ENCODE data around the gene PRRT1B.
A peak's percentile ranks its signal among the peaks of the same experiment; 100 is the strongest.
"Not testable (repeated sequence)": the region's sequence is repeated elsewhere in the genome, so short reads cannot be mapped to it uniquely, and the experiment has no call there.

The PRRT1B gene

GRCh38 chr9:131545003-131545785, at the start of gene PRRT1B:
Gene PRRT1B, plus strand, starts transcription at chr9:131545523. Its CDS starts 93 bp downstream, at chr9:131545616.
- H3K4me3 ChIP-seq (ENCODE audit: low read depth, low read length): no peak within 1 kb of the TSS
- no peak for DNase-seq (ENCODE audit: low read depth)

GRCh38 chr9:131495785-131496184, 49.5 kb upstream of the PRRT1B start:
- no peak overlapping the region for H3K4me3 ChIP-seq (ENCODE audit: low read depth, low read length)

GRCh38 chr9:131496844-131497405, 48.4 kb upstream of the PRRT1B start:
- DNase-seq (ENCODE audit: low read depth): no peak
- H3K4me3 ChIP-seq (ENCODE audit: low read depth, low read length): no peak overlapping the region

More at GRCh38 chr9:131495785-131496184, 49.5 kb upstream of the PRRT1B start:
- DNase-seq (ENCODE audit: low read depth): no peak

GRCh38 chr9:131499254-131499767, 46.0 kb upstream of the PRRT1B start:
- no peak for DNase-seq (ENCODE audit: low read depth)
- H3K4me3 ChIP-seq (ENCODE audit: low read depth, low read length): no peak overlapping the region

GRCh38 chr9:131500377-131500776, 44.9 kb upstream of the PRRT1B start:
- DNase-seq (ENCODE audit: low read depth): no peak
- H3K4me3 ChIP-seq (ENCODE audit: low read depth, low read length): no peak overlapping the region

GRCh38 chr9:131500939-131501541, 44.3 kb upstream of the PRRT1B start:
- H3K4me3 ChIP-seq (ENCODE audit: low read depth, low read length): no peak overlapping the region
- DNase-seq (ENCODE audit: low read depth): peak; percentile 61

- peak within 1 kb of the TSS; percentile 82 for H3K4me3 ChIP-seq (ENCODE audit: low read depth, low read length)
- peak; percentile 35 for DNase-seq (ENCODE audit: low read depth)
Observed at GRCh38 chr9:131502781-131503625, 42.3 kb upstream of the PRRT1B start, which contains the start of gene POMT1. Gene POMT1, plus strand, starts transcription at chr9:131502918. Its CDS starts 1,301 bp downstream, at chr9:131504219.

- H3K4me3 ChIP-seq (ENCODE audit: low read depth, low read length): peak overlapping the region; percentile 82
- DNase-seq (ENCODE audit: low read depth): no peak
Observed at GRCh38 chr9:131503626-131504465, 41.5 kb upstream of the PRRT1B start.

GRCh38 chr9:131505012-131505411, 40.3 kb upstream of the PRRT1B start:
- H3K4me3 ChIP-seq (ENCODE audit: low read depth, low read length): no peak overlapping the region
- no peak for DNase-seq (ENCODE audit: low read depth)

GRCh38 chr9:131511416-131511815, 33.9 kb upstream of the PRRT1B start:
- no peak for DNase-seq (ENCODE audit: low read depth)

GRCh38 chr9:131511880-131512279, 33.4 kb upstream of the PRRT1B start:
- no peak for DNase-seq (ENCODE audit: low read depth)
- no peak overlapping the region for H3K4me3 ChIP-seq (ENCODE audit: low read depth, low read length)

More at GRCh38 chr9:131511416-131511815, 33.9 kb upstream of the PRRT1B start:
- no peak overlapping the region for H3K4me3 ChIP-seq (ENCODE audit: low read depth, low read length)

- no peak overlapping the region for H3K4me3 ChIP-seq (ENCODE audit: low read depth, low read length)
- DNase-seq (ENCODE audit: low read depth): no peak
Observed at GRCh38 chr9:131513177-131513576, 32.1 kb upstream of the PRRT1B start.

GRCh38 chr9:131515559-131516031, 29.7 kb upstream of the PRRT1B start:
- not testable (repeated sequence) for DNase-seq (ENCODE audit: low read depth)

GRCh38 chr9:131516100-131516499, 29.2 kb upstream of the PRRT1B start:
- H3K4me3 ChIP-seq (ENCODE audit: low read depth, low read length): no peak overlapping the region

More at GRCh38 chr9:131515559-131516031, 29.7 kb upstream of the PRRT1B start:
- H3K4me3 ChIP-seq (ENCODE audit: low read depth, low read length): not testable (repeated sequence)

GRCh38 chr9:131516930-131517329, 28.4 kb upstream of the PRRT1B start:
- no peak overlapping the region for H3K4me3 ChIP-seq (ENCODE audit: low read depth, low read length)
- DNase-seq (ENCODE audit: low read depth): no peak

More at GRCh38 chr9:131516100-131516499, 29.2 kb upstream of the PRRT1B start:
- no peak for DNase-seq (ENCODE audit: low read depth)

GRCh38 chr9:131517761-131518190, 27.5 kb upstream of the PRRT1B start:
- H3K4me3 ChIP-seq (ENCODE audit: low read depth, low read length): no peak overlapping the region
- no peak for DNase-seq (ENCODE audit: low read depth)

- H3K4me3 ChIP-seq (ENCODE audit: low read depth, low read length): no peak overlapping the region
- no peak for DNase-seq (ENCODE audit: low read depth)
Observed at GRCh38 chr9:131518553-131518952, 26.8 kb upstream of the PRRT1B start.

GRCh38 chr9:131520503-131520902, 24.8 kb upstream of the PRRT1B start:
- DNase-seq (ENCODE audit: low read depth): no peak
- no peak overlapping the region for H3K4me3 ChIP-seq (ENCODE audit: low read depth, low read length)

Measured in skeletal muscle cell (primary cell).